Breast epithelium (tissue), 4 donors: Measurements from ENCODE around the gene GPX5. TPM values are rescaled to one million over a fixed set of nuclear protein-coding genes. Genes with fewer than 3 reads are reported as not detected.
"Not testable (repeated sequence)": the region's sequence is repeated elsewhere in the genome, so short reads cannot be mapped to it uniquely, and the experiment has no call there.

Experiments used
- DNase-seq, 2 donors: peaks; one replicate each; pipeline ENCODE4 v3.0.0-alpha.2; 2019; ENCODE audit warnings: low spot score in 2 of 2
- H3K27ac ChIP-seq, 2 donors: fragments of 200-600 bp; sonication (generic) in 1 of 2; one replicate each; pipeline ENCODE4 v1.5.1; 2016 to 2019; ENCODE audit warnings: mild to moderate bottlenecking in 1 of 2
- H3K27me3 ChIP-seq, 2 donors: fragments of 200-600 bp; sonication (generic) in 1 of 2; one replicate each; pipeline versions ENCODE4 v1.5.1 to v1.6.0; 2017 to 2019; ENCODE audit warnings: control low read depth in 1 of 2, mild to moderate bottlenecking in 1 of 2
- H3K36me3 ChIP-seq: fragments of 200-600 bp; one replicate; pipeline ENCODE4 v1.5.1; 2019
- H3K4me1 ChIP-seq, 2 donors: fragments of 200-600 bp; sonication (generic); one replicate each; pipeline ENCODE4 v1.5.1; 2016 to 2019; ENCODE audit warnings: control low read depth in 1 of 2
- H3K4me3 ChIP-seq, 3 donors: fragments of 200-600 bp; sonication (generic); 1 replicate in 2 of 3; 2 replicates in 1 of 3; pipeline ENCODE4 v1.5.1; 2016 to 2019; ENCODE audit warnings: mild to moderate bottlenecking in 3 of 3, moderate library complexity in 2 of 3
- H3K9me3 ChIP-seq, 2 donors: fragments of 200-600 bp; sonication (generic) in 1 of 2; one replicate each; pipeline ENCODE4 v1.5.1; 2016 to 2019; ENCODE audit warnings: control low read depth in 1 of 2
- CTCF ChIP-seq, 3 donors: fragments of 450-650 bp; IDR thresholded peaks; one replicate each; pipeline ENCODE4 v1.5.1; 2016 to 2017; ENCODE audit warnings: antibody characterized with exemption in 3 of 3, mild to moderate bottlenecking in 3 of 3, moderate library complexity in 3 of 3
- POLR2A ChIP-seq: fragments of 450-650 bp; IDR thresholded peaks from one replicate; pipeline ENCODE4 v1.6.1; 2016; ENCODE audit warnings: antibody characterized with exemption, mild to moderate bottlenecking, moderate library complexity
- POLR2AphosphoS5 ChIP-seq, 3 donors: sonication (generic); formaldehyde crosslinking; IDR thresholded peaks; one replicate each; pipeline ENCODE4 v1.6.1; 2017; ENCODE audit warnings: antibody characterized with exemption in 3 of 3
- intact Hi-C: fragments of 100-400 bp; cut with DNase I; formaldehyde crosslinking; loops from one replicate; pipeline ENCODE4 v1.15.1; 2023; ENCODE audit warnings: low total_unique reads
- total RNA-seq, 3 donors: library from RNA; depleted of rRNA; stranded (reverse); fragments of >200 nt; gene quantifications; one replicate each; pipeline ENCODE4 v1.1.0, GENCODE V29; 2016

Gene GPX5
- total RNA-seq, 3 donors from 2014 or later = not detected

- Histone ChIP-seq H3K27me3 (peaks cover 0 to 5% of the 10 kb centered on the region in 2 donors), H3K4me3 (no peak overlapping the region)
Measured at GRCh38 chr6:28491984-28492317, 33.7 kb upstream of the GPX5 start.

GRCh38 chr6:28496099-28496779, 29.4 kb upstream of the GPX5 start:
- no peaks in the 10 kb centered on the region for H3K27me3 ChIP-seq
- no peaks in the 10 kb centered on the region for H3K4me1 ChIP-seq
- H3K36me3 ChIP-seq = no peaks in the 10 kb centered on the region
- H3K9me3 ChIP-seq = no peaks in the 10 kb centered on the region
- intact Hi-C loops = no loop called here
- no peak for TF ChIP-seq POLR2A
- TF ChIP-seq POLR2AphosphoS5 (IDR thresholded peaks at IDR 0.05) = no peak
- TF ChIP-seq CTCF (IDR thresholded peaks at IDR 0.05) = no peak
- no peak for DNase-seq
- no peak overlapping the region for H3K27ac ChIP-seq
- no peak overlapping the region for H3K4me3 ChIP-seq

More at GRCh38 chr6:28491984-28492317, 33.7 kb upstream of the GPX5 start:
- Histone ChIP-seq H3K36me3 (no peaks in the 10 kb centered on the region), H3K4me1 (no peaks in the 10 kb centered on the region), H3K27ac (no peak overlapping the region), H3K9me3 (no peaks in the 10 kb centered on the region)
- TF ChIP-seq POLR2A (no peak), POLR2AphosphoS5 (IDR thresholded peaks at IDR 0.05) (no peak), CTCF (IDR thresholded peaks at IDR 0.05) (no peak)
- intact Hi-C loops = no loop called here
- DNase-seq = no peak

- Histone ChIP-seq H3K27me3 (no peaks in the 10 kb centered on the region), H3K4me3 (no peak overlapping the region), H3K4me1 (no peaks in the 10 kb centered on the region), H3K27ac (no peak overlapping the region), H3K36me3 (no peaks in the 10 kb centered on the region), H3K9me3 (no peaks in the 10 kb centered on the region)
- intact Hi-C loops = no loop called here
- no peak for DNase-seq
- TF ChIP-seq POLR2A (no peak), POLR2AphosphoS5 (IDR thresholded peaks at IDR 0.05) (no peak), CTCF (IDR thresholded peaks at IDR 0.05) (no peak)
Measured at GRCh38 chr6:28497306-28497705, 28.4 kb upstream of the GPX5 start.

- Histone ChIP-seq H3K27me3 (no peaks in the 10 kb centered on the region), H3K36me3 (no peaks in the 10 kb centered on the region), H3K27ac (no peak overlapping the region), H3K4me1 (no peaks in the 10 kb centered on the region), H3K4me3 (no peak overlapping the region), H3K9me3 (no peaks in the 10 kb centered on the region)
- TF ChIP-seq POLR2A (no peak), CTCF (IDR thresholded peaks at IDR 0.05) (no peak), POLR2AphosphoS5 (IDR thresholded peaks at IDR 0.05) (no peak)
- DNase-seq = no peak
- intact Hi-C loops = no loop called here
Measured at GRCh38 chr6:28497893-28498292, 27.8 kb upstream of the GPX5 start.

- DNase-seq = no peak
- no peaks in the 10 kb centered on the region for H3K27me3 ChIP-seq
- intact Hi-C loops = no loop called here
- H3K36me3 ChIP-seq = no peaks in the 10 kb centered on the region
- H3K4me3 ChIP-seq = no peak overlapping the region
- no peaks in the 10 kb centered on the region for H3K9me3 ChIP-seq
- no peaks in the 10 kb centered on the region for H3K4me1 ChIP-seq
- TF ChIP-seq CTCF (IDR thresholded peaks at IDR 0.05) (no peak), POLR2A (no peak), POLR2AphosphoS5 (IDR thresholded peaks at IDR 0.05) (no peak)
- no peak overlapping the region for H3K27ac ChIP-seq
Measured at GRCh38 chr6:28501259-28501658, 24.4 kb upstream of the GPX5 start.

GRCh38 chr6:28502136-28502535, 23.5 kb upstream of the GPX5 start:
- H3K27ac ChIP-seq, DNase-seq, H3K9me3 ChIP-seq, H3K36me3 ChIP-seq, H3K27me3 ChIP-seq, H3K4me3 ChIP-seq, intact Hi-C loops, H3K4me1 ChIP-seq: not testable (repeated sequence)

- intact Hi-C loops, H3K27ac ChIP-seq, H3K9me3 ChIP-seq, H3K27me3 ChIP-seq, H3K36me3 ChIP-seq, H3K4me3 ChIP-seq, H3K4me1 ChIP-seq, DNase-seq: not testable (repeated sequence)
Measured at GRCh38 chr6:28502709-28503305, 22.9 kb upstream of the GPX5 start.
